GM13976 (cell line): Measurements from ENCODE around the gene BCHE.
"Not testable (repeated sequence)": the region's sequence is repeated elsewhere in the genome, so short reads cannot be mapped to it uniquely, and the experiment has no call there.

Experiments used
- DNase-seq: peaks from one replicate; pipeline ENCODE4 v3.0.0; 2012; ENCODE audit warnings: low spot score
- CTCF ChIP-seq: IDR thresholded peaks from 2 replicates; pipeline ENCODE4 v1.5.1; 2012; ENCODE audit warnings: borderline replicate concordance, mild to moderate bottlenecking; ENCODE audit not compliant: insufficient read depth; ENCODE audit errors: extremely low read depth, missing control alignments, control extremely low read depth
- in situ Hi-C: fragments of 300-500 bp; cut with MboI; formaldehyde crosslinking; loops from one replicate; pipeline ENCODE4 v1.12.0; 2022; ENCODE audit warnings: low sequenced_read_pairs, mixed read lengths, inconsistent platforms; ENCODE audit not compliant: unreplicated experiment

The BCHE gene

DNA sequence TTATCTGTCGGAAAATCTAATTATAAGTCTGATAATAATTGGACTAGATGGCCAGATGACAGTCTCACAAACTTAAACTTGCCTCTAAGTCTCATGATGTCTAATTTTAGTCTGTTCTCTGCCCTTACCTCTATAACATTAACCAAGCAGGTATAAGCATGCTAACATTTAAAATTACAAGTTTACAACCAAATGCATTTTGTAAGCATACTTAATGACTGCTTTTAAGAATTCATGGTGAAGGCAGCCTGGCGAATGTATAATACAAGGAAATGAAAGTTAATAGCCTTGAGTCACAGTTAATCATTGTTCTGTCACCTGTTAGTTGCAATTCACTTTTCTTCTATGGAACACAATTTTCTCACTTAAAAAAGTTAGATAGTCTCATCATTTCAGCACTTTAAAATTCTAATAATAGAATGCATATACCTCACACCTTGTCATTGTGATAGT is 16.5 kb downstream of the BCHE start:
- TF ChIP-seq CTCF: no peak
- DNase-seq: no peak
- in situ Hi-C loops: no loop called here

- DNase-seq: no peak
- no peak for TF ChIP-seq CTCF
- in situ Hi-C loops: no loop called here
These were observed 20.0 kb downstream of the BCHE start for GRCh38 chr3:165817160-165817709.

GRCh38 chr3:165816209-165816608 is 21.0 kb downstream of the BCHE start:
- no peak for DNase-seq
- in situ Hi-C loops: no loop called here
- TF ChIP-seq CTCF: no peak

GRCh38 chr3:165815682-165816081 is 21.5 kb downstream of the BCHE start:
- DNase-seq: no peak
- in situ Hi-C loops: no loop called here
- no peak for TF ChIP-seq CTCF

- DNase-seq: no peak
- in situ Hi-C loops: no loop called here
- TF ChIP-seq CTCF: no peak
These were observed 22.8 kb downstream of the BCHE start for GRCh38 chr3:165814380-165814779.

DNA sequence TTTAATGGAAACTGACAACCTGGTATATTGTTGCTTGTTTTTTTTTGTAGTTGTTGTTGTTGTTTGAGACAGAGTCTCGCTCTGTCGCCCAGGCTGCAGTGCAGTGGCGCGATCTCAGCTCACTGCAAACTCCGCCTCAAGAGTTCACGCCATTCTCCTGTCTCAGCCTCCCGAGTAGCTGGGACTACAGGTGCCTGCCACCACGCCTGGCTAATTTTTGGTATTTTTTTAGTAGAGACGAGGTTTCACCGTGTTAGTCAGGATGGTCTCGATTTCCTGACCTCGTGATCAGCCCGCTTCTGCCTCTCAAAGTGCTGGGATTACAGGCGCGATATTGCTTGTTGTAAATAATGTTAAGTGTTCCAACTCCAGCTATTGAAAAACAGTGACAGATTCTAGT is 29.3 kb downstream of the BCHE start:
- DNase-seq, in situ Hi-C loops: not testable (repeated sequence)

DNA sequence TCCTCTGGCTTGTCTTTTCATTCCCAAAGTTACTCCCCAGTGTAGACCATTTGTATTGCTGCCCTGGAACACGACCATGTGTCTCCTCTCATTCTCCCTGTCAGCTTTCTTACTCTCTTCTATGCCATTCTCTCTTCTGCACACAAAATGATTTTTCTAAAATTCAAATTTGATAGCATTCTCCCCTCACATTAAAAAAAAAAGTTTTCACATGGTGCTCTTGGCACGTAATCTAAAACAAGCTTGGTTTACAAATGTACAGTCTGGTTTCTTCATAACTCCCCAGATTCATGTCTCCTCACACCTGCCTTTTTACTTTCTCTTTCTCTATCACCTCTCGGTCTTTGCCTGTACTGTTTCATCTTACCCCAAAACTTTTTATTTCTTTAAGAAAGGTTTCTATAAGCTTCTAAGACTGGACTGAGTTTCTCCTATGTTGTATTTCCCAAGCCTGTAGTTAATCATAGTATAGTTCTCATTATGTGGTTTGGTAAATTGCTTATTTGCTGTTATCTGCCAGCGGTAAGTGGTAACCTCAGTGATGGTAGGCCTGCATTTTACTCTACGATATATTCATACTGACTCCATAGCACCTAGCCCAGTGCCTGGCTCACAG is 31.2 kb downstream of the BCHE start:
- in situ Hi-C loops: no loop called here
- TF ChIP-seq CTCF: no peak
- DNase-seq: peak; percentile 36
